Neural cell (in vitro differentiated cells): ENCODE results near the gene TAF6.

ENCODE experiments used
- EP300 ChIP-seq: fragments of 450-650 bp; conservative IDR thresholded peaks from 2 replicates; pipeline ENCODE4 v1.6.1; 2014; ENCODE audit warnings: antibody characterized with exemption, mild to moderate bottlenecking, moderate library complexity; ENCODE audit not compliant: poor library complexity, severe bottlenecking
- EZH2 ChIP-seq: fragments of 200-600, 300-800 bp; shearing (Covaris generic), sonication (generic); IDR thresholded peaks from 2 replicates; pipeline ENCODE4 v1.6.1; 2014; ENCODE audit warnings: antibody characterized with exemption, low read length, borderline replicate concordance, mild to moderate bottlenecking; ENCODE audit not compliant: insufficient read depth, poor library complexity, severe bottlenecking
- RAD21 ChIP-seq: fragments of 450-650 bp; conservative IDR thresholded peaks from 2 replicates; pipeline ENCODE4 v1.6.1; 2014; ENCODE audit warnings: antibody characterized with exemption, mild to moderate bottlenecking, moderate library complexity
- SMC3 ChIP-seq: fragments of 450-650 bp; conservative IDR thresholded peaks from 2 replicates; pipeline ENCODE4 v1.6.1; 2014; ENCODE audit warnings: antibody characterized with exemption, mild to moderate bottlenecking, moderate library complexity; ENCODE audit not compliant: poor library complexity
- TF ChIP-seq, protein P1 (sequence below): fragments of 450-650 bp; IDR thresholded peaks from 2 replicates; pipeline ENCODE4 v1.5.1; 2014; ENCODE audit warnings: antibody characterized with exemption, mild to moderate bottlenecking, moderate library complexity; ENCODE audit not compliant: poor library complexity, severe bottlenecking

DNA sequence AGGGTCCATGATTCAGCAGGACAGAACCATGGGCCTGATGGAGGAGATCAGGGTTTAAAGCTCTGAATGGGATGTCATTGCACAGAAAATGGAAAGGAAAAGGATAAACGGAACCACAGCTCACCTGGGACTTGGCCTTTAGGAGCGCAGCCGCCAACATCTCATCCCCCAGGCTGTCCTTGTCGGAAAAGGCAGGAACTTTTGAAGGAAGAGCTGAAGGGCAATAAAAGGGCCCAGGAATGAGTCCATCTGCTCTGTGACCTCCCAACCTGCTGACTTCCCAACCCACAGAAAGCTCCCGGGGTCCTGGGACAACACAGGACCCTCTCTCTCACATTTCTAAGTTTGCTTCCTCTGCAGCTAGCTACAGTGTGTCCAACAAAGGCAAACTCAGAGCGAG lies 43.7 kb downstream of the TAF6 start:
- TF ChIP-seq, protein P1, sequence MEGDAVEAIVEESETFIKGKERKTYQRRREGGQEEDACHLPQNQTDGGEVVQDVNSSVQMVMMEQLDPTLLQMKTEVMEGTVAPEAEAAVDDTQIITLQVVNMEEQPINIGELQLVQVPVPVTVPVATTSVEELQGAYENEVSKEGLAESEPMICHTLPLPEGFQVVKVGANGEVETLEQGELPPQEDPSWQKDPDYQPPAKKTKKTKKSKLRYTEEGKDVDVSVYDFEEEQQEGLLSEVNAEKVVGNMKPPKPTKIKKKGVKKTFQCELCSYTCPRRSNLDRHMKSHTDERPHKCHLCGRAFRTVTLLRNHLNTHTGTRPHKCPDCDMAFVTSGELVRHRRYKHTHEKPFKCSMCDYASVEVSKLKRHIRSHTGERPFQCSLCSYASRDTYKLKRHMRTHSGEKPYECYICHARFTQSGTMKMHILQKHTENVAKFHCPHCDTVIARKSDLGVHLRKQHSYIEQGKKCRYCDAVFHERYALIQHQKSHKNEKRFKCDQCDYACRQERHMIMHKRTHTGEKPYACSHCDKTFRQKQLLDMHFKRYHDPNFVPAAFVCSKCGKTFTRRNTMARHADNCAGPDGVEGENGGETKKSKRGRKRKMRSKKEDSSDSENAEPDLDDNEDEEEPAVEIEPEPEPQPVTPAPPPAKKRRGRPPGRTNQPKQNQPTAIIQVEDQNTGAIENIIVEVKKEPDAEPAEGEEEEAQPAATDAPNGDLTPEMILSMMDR = no peak
- TF ChIP-seq RAD21 = no peak
- TF ChIP-seq SMC3 = no peak
- TF ChIP-seq EP300 = no peak
- TF ChIP-seq EZH2 = no peak
